Measurements from ENCODE around the gene KAZN.
A peak's percentile ranks its signal among the peaks of the same experiment; 100 is the strongest.

Gene KAZN

DNA sequence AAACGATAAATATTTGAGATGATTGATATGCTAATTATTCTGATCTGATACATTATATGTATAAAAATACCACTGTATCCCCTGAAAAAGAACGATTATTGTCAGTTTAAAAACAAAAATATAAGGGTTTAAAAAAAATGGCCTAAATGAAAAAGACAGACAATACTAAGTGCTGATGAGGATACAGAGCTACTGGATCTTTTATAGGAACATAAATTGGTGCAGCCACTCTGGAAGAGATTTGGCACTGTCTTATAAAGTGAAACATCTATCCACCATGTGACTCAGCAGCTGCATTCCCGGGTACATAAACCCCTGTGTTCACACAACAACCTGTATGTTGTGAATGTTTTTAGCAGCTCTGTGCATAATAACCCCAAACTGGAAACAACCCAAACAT, 44.2 kb downstream of the KAZN start:
- no peak overlapping the region for H3K27ac Mint-ChIP-seq
- no peaks in the 10 kb centered on the region for H3K27me3 Mint-ChIP-seq (ENCODE audit: low read depth, poor library complexity)
- H3K4me3 Mint-ChIP-seq, result no peak overlapping the region
- no peak for DNase-seq
- peaks cover 39% of the 10 kb centered on the region for H3K4me1 Mint-ChIP-seq
- peaks cover 45% of the 10 kb centered on the region for H3K36me3 Mint-ChIP-seq (ENCODE audit: low read depth)
- H3K9me3 Mint-ChIP-seq, result peaks cover 49% of the 10 kb centered on the region
- TF ChIP-seq, protein P1, sequence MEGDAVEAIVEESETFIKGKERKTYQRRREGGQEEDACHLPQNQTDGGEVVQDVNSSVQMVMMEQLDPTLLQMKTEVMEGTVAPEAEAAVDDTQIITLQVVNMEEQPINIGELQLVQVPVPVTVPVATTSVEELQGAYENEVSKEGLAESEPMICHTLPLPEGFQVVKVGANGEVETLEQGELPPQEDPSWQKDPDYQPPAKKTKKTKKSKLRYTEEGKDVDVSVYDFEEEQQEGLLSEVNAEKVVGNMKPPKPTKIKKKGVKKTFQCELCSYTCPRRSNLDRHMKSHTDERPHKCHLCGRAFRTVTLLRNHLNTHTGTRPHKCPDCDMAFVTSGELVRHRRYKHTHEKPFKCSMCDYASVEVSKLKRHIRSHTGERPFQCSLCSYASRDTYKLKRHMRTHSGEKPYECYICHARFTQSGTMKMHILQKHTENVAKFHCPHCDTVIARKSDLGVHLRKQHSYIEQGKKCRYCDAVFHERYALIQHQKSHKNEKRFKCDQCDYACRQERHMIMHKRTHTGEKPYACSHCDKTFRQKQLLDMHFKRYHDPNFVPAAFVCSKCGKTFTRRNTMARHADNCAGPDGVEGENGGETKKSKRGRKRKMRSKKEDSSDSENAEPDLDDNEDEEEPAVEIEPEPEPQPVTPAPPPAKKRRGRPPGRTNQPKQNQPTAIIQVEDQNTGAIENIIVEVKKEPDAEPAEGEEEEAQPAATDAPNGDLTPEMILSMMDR (IDR thresholded peaks at IDR 0.05), result no peak

DNA sequence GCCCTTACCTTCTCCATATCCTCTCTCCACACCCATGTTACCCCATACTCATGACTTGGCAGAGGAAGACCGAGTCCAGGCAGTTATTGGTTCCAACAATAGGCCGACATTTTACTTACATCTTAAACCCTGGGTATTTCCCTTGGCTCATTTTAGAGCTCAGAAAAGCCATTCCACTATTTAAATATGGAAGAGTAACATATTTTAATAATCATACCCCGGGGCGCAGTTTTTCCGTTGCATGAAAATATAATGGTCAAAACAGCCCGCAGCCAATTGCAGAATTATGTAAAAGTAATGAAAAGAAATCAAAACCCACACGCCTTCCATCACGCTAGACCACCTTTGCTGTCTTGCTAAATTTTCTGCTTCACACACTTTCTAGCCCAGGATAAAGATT, 48.5 kb downstream of the KAZN start:
- H3K4me1 Mint-ChIP-seq, result peaks cover 44% of the 10 kb centered on the region
- H3K4me3 Mint-ChIP-seq, result no peak overlapping the region
- H3K36me3 Mint-ChIP-seq (ENCODE audit: low read depth), result peaks cover 30% of the 10 kb centered on the region
- no peak for DNase-seq
- peaks cover 41% of the 10 kb centered on the region for H3K9me3 Mint-ChIP-seq
- H3K27me3 Mint-ChIP-seq (ENCODE audit: low read depth, poor library complexity), result no peaks in the 10 kb centered on the region
- no peak overlapping the region for H3K27ac Mint-ChIP-seq
- TF ChIP-seq, protein P1 (IDR thresholded peaks at IDR 0.05), result no peak

DNA sequence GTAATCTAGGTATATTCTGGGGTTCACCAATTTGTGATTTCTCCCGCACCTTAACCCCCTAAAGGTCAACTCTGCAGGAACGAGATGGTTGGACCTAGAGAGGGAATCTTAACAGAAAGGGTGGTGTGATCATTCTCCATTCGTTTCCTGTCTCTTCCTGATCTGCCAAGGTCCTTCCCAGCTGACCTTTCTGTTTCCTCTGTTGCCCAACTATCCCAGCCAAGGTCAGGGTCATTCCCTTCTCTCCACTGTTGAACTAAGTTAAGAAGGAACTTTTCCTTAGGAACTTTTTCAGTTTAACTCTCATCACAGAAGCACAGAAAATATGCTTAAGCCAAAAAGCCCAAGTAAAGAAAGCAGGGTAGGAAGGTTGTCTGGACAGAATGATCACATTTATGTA, 49.3 kb downstream of the KAZN start:
- Mint-ChIP-seq H3K9me3 (peaks cover 33% of the 10 kb centered on the region), H3K27me3 (ENCODE audit: low read depth, poor library complexity) (no peaks in the 10 kb centered on the region), H3K4me1 (peaks cover 47% of the 10 kb centered on the region), H3K4me3 (no peak overlapping the region), H3K36me3 (ENCODE audit: low read depth) (peaks cover 27% of the 10 kb centered on the region), H3K27ac (peak overlapping the region; percentile 13)
- TF ChIP-seq, protein P1 (IDR thresholded peaks at IDR 0.05), result no peak
- DNase-seq, result no peak

DNA sequence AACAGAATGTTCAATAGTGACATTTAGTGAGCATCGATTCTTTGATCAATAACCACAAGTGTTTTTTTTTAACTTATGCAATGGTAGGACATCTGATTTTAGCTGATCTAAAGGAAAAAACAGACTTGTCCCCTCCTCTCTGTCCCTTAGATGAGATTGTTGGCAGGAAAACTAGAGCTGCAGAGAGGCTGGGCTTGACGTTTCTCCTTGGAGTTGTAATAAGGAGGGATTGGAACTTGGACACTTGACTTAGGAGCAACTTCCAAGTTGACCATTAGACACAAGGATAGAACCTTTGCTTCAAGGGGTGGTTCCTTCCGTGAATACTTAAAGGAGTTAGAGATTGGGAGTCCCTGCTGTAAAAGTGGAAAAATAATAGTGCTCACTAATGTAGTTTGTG, 49.9 kb downstream of the KAZN start:
- Mint-ChIP-seq H3K36me3 (ENCODE audit: low read depth) (peaks cover 21% of the 10 kb centered on the region), H3K4me3 (no peak overlapping the region), H3K9me3 (peaks cover 27% of the 10 kb centered on the region), H3K4me1 (peaks cover 51% of the 10 kb centered on the region), H3K27me3 (ENCODE audit: low read depth, poor library complexity) (no peaks in the 10 kb centered on the region), H3K27ac (no peak overlapping the region)
- TF ChIP-seq, protein P1 (IDR thresholded peaks at IDR 0.05), result no peak
- DNase-seq, result no peak

DNA sequence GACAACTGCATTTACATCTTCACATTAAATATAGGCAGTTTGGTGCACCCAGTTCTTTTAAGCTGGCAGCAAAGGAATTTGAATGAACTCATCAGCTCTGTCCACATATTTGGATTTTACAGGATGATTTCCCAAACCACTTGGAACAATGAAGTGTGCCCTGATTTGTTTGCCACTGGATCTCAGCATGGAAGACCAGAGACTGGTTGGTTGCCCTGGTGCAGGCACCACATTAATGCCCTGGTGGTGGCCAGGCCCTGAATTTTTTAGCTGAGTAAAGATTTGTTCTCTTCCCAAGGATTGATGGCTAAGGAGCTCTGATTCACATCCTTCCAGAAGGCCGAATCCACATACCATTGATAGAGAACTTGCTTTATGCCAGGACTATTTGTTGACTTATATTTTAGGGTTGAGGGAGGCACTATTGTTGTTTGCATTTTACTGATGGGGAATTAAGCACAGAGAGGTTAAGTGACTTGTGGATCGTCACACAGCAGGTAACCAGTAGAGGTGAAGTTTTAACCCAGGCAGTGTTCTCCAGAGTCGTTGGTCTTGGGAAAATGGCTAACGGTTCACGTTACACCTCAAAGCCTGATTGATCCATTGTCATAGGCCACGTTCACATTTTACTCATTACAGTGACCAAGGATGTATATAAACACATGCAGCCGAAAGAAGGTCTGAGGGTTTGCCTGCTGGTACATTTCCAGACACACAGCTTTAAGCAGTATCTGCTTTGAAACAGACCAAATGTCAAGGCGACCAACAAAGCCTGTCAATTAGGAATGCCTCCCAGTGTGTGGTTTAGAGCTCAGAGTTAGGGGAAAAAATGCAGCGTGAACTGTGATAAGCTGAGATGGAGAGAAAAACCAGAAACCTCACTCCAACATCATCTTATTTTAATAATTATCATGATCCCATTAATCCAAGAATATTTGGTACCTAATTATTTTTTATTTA, 50.7 kb downstream of the KAZN start:
- H3K27me3 Mint-ChIP-seq (ENCODE audit: low read depth, poor library complexity), result no peaks in the 10 kb centered on the region
- no peak for DNase-seq
- H3K27ac Mint-ChIP-seq, result no peak overlapping the region
- H3K4me1 Mint-ChIP-seq, result peaks cover 51% of the 10 kb centered on the region
- peaks cover 20% of the 10 kb centered on the region for H3K9me3 Mint-ChIP-seq
- H3K4me3 Mint-ChIP-seq, result no peak overlapping the region
- H3K36me3 Mint-ChIP-seq (ENCODE audit: low read depth), result peaks cover 19% of the 10 kb centered on the region
- TF ChIP-seq, protein P1 (IDR thresholded peaks at IDR 0.05), result no peak

DNA sequence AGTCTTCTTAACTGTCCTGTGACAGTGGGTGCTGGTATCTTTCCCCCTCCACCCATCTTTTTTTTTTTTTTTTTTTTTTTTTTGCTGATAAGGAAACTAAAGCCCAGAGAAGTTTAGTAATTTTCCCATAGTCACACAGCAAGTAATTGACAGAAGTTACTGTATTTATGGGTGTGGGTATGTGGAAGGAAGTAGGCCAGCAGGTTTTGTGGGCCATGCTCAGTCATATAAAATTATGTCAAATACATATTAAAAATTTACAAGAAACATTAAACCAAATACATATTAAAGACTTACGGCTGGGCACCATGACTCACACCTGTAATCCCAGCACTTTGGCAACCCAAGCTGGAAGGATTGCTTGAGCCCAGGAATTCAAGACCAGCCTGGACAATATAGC, 51.5 kb downstream of the KAZN start:
- H3K36me3 Mint-ChIP-seq (ENCODE audit: low read depth), result peaks cover 12% of the 10 kb centered on the region
- no peaks in the 10 kb centered on the region for H3K27me3 Mint-ChIP-seq (ENCODE audit: low read depth, poor library complexity)
- no peak overlapping the region for H3K4me3 Mint-ChIP-seq
- TF ChIP-seq, protein P1 (IDR thresholded peaks at IDR 0.05), result no peak
- H3K4me1 Mint-ChIP-seq, result peaks cover 57% of the 10 kb centered on the region
- peaks cover 12% of the 10 kb centered on the region for H3K9me3 Mint-ChIP-seq
- DNase-seq, result no peak
- no peak overlapping the region for H3K27ac Mint-ChIP-seq

All from nephron progenitor cell (in vitro differentiated cells).